GM12873 (cell line): ENCODE data around the gene COG1.

ENCODE experiments used
- TF ChIP-seq, protein P1 (sequence below): IDR thresholded peaks from 2 replicates; pipeline ENCODE4 v1.5.1; 2012; ENCODE audit warnings: low read depth, mild to moderate bottlenecking, moderate library complexity, low read length, control low read depth; ENCODE audit not compliant: insufficient read depth; ENCODE audit errors: missing control alignments

COG1 gene

DNA sequence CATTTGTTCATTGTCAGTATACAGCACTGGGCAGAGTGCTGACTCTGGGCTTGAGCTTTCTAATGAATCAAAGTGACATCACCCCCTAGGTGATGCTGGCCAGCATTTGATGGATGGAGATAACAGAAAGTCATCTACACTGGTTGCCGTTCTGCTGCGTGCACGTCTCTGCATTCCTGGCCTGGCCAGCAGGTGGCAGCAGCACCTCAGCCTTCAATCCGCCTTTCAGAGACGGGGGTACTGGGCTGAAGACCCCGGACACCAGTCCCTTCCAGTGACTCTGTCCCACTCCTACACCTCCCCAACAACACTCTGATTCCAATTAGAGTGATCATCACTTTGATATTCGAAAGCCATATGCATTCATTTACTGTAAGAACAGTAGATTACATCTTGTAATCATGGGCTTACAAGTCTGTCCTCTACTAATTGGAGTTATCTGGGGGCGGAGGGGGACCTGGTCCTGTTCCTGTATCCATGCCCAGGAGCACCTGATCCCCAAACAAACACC is 62.9 kb downstream of the COG1 start:
- TF ChIP-seq, protein P1, sequence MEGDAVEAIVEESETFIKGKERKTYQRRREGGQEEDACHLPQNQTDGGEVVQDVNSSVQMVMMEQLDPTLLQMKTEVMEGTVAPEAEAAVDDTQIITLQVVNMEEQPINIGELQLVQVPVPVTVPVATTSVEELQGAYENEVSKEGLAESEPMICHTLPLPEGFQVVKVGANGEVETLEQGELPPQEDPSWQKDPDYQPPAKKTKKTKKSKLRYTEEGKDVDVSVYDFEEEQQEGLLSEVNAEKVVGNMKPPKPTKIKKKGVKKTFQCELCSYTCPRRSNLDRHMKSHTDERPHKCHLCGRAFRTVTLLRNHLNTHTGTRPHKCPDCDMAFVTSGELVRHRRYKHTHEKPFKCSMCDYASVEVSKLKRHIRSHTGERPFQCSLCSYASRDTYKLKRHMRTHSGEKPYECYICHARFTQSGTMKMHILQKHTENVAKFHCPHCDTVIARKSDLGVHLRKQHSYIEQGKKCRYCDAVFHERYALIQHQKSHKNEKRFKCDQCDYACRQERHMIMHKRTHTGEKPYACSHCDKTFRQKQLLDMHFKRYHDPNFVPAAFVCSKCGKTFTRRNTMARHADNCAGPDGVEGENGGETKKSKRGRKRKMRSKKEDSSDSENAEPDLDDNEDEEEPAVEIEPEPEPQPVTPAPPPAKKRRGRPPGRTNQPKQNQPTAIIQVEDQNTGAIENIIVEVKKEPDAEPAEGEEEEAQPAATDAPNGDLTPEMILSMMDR, result peak; percentile 99

DNA sequence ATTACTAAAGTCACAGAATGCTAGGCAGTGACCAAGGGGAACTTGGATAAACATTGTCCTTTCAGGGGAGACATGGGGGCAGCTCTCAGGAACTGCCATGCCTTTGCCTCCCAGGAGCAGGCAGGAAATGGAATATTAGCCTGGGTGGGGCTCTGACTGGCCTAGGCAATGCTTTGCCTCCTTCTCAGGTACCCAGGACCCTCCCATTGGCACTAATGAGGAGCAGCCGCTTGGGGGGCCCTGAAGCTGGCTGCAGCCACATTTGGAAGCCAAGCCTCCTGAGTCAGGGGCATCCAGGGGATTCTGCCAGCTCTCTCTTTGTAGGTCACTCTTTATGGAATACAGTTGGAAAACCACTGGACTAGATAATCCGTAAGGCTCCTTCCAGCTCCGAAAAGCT is 63.4 kb downstream of the COG1 start:
- TF ChIP-seq, protein P1, result no peak

DNA sequence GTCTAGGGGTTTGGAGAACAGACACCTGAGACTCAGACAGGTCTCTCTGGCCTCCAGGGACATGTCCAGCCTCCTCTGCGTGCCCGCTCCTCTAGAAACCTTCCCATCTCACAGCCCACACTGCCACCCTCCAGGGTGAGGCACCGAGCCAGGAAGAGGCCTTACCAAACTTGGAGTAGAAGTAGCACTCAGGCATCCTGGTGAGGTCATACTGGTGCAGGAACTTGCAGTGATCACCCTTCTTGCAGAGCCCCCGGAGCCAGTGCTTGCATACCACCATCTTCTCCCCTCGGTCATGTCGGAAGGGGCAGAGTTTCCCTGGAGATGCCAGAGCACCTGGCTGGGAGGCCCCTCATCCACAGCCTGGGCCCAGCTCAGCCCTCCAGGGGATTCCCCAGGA is 64.7 kb downstream of the COG1 start:
- TF ChIP-seq, protein P1, result no peak
